ENCODE results near the gene PTPRF. TPM values are rescaled to one million over a fixed set of nuclear protein-coding genes. Genes with fewer than 3 reads are reported as not detected.

Gene PTPRF
- total and polyA plus RNA-seq, 3 experiments from 2014 or later: 0.39 to 0.47 TPM; not detected in 1

GRCh38 chr1:43520100-43520778 lies 10.4 kb upstream of the PTPRF start:
- no peak overlapping the region for H3K27ac Mint-ChIP-seq
- Histone ChIP-seq H3K36me3 (ENCODE audit: insufficient read depth, low read length) (no peaks in the 10 kb centered on the region), H3K4me1 (ENCODE audit: insufficient read depth, low read length) (no peaks in the 10 kb centered on the region), H3K4me3 (ENCODE audit: low read length) (no peak overlapping the region), H3K27ac (ENCODE audit: low read depth, low read length) (no peak overlapping the region), H3K9me3 (ENCODE audit: low read length) (no peaks in the 10 kb centered on the region), H3K27me3 (ENCODE audit: insufficient read depth, low read length, poor library complexity, severe bottlenecking) (peaks cover 29% of the 10 kb centered on the region)
- H3K9me3 Mint-ChIP-seq: no peaks in the 10 kb centered on the region
- no peaks in the 10 kb centered on the region for H3K4me1 Mint-ChIP-seq
- ChIA-PET POLR2A (interaction anchor here (0.5 kb wide), 1 partner anchor 571 kb away, joined by 4 read pairs; no protein-coding TSS in a partner anchor), CTCF (interaction anchor here (0.8 to 2.0 kb wide), 3 partner anchors 9 to 415 kb away, joined by 3 to 5 read pairs (median 4); no protein-coding TSS in a partner anchor)
- DNase-seq: no peak
- H3K27me3 Mint-ChIP-seq: peaks cover 27 to 69% of the 10 kb centered on the region in 2 donors
- no peak overlapping the region for H3K4me3 Mint-ChIP-seq
- no peaks in the 10 kb centered on the region for H3K36me3 Mint-ChIP-seq

DNA sequence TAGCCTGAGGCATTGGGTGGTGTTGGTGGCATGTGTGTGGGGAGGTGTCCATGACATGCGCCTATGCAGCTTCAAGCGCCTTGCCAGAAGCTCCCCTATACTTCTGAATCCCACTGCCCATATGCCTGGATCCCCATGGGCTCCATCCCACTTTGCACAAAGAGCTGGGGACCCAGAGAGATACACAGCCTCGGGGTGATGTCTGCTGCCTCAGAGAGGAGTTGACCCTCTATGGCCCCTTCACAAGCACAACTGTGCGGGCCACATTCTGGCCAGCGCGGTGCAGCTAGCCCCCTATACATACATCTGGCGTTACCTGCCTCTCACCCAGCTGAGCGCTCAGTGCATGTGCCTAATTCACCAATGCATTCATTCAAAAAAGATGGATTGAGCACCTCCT lies 9.6 kb upstream of the PTPRF start:
- Mint-ChIP-seq H3K36me3 (no peaks in the 10 kb centered on the region), H3K27ac (no peak overlapping the region), H3K4me3 (no peak overlapping the region), H3K4me1 (no peaks in the 10 kb centered on the region), H3K27me3 (peaks cover 27 to 70% of the 10 kb centered on the region in 2 donors), H3K9me3 (no peaks in the 10 kb centered on the region)
- Histone ChIP-seq H3K4me3 (ENCODE audit: low read length) (no peak overlapping the region), H3K27ac (ENCODE audit: low read depth, low read length) (no peak overlapping the region), H3K27me3 (ENCODE audit: insufficient read depth, low read length, poor library complexity, severe bottlenecking) (peaks cover 29% of the 10 kb centered on the region), H3K9me3 (ENCODE audit: low read length) (no peaks in the 10 kb centered on the region), H3K36me3 (ENCODE audit: insufficient read depth, low read length) (no peaks in the 10 kb centered on the region), H3K4me1 (ENCODE audit: insufficient read depth, low read length) (no peaks in the 10 kb centered on the region)
- DNase-seq: no peak
- ChIA-PET CTCF (interaction anchor here (0.8 to 2.0 kb wide), 3 partner anchors 8 to 414 kb away, joined by 3 to 5 read pairs (median 4); no protein-coding TSS in a partner anchor), POLR2A (no interaction called here)

GRCh38 chr1:43521756-43522155 lies 8.9 kb upstream of the PTPRF start:
- CTCF ChIA-PET: no interaction called here
- no peak for DNase-seq

DNA sequence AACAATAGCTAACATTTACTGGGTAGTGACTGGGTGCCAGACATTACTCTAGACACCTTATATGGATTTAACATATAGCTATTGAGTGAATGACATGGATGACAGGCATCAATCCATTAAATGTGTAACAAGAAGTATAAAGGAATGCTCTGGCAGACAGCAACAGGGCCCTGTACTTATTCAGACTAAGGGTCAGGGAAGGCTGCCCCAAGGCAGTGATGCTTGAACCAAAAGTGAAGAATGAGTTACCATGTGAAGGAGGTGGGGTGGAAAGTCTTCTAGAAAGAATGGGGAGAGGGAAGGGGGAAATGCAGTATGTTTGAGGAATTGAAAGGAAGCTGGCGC lies 8.3 kb upstream of the PTPRF start:
- peaks cover 29% of the 10 kb centered on the region for H3K27me3 ChIP-seq (ENCODE audit: insufficient read depth, low read length, poor library complexity, severe bottlenecking)
- Mint-ChIP-seq H3K27me3 (peaks cover 27 to 69% of the 10 kb centered on the region in 2 donors), H3K4me1 (no peaks in the 10 kb centered on the region), H3K9me3 (no peaks in the 10 kb centered on the region), H3K4me3 (no peak overlapping the region), H3K27ac (no peak overlapping the region), H3K36me3 (no peaks in the 10 kb centered on the region)
- H3K4me3 ChIP-seq (ENCODE audit: low read length): no peak overlapping the region
- H3K27ac ChIP-seq (ENCODE audit: low read depth, low read length): no peak overlapping the region
- no peak for DNase-seq
- ChIA-PET CTCF (no interaction called here), POLR2A (no interaction called here)
- H3K36me3 ChIP-seq (ENCODE audit: insufficient read depth, low read length): no peaks in the 10 kb centered on the region
- H3K4me1 ChIP-seq (ENCODE audit: insufficient read depth, low read length): no peaks in the 10 kb centered on the region
- no peaks in the 10 kb centered on the region for H3K9me3 ChIP-seq (ENCODE audit: low read length)

More at GRCh38 chr1:43521756-43522155, 8.9 kb upstream of the PTPRF start:
- POLR2A ChIA-PET: no interaction called here
- H3K27ac ChIP-seq (ENCODE audit: low read depth, low read length): no peak overlapping the region
- H3K27ac Mint-ChIP-seq: no peak overlapping the region
- H3K4me3 Mint-ChIP-seq: no peak overlapping the region
- H3K4me3 ChIP-seq (ENCODE audit: low read length): no peak overlapping the region
- H3K27me3 Mint-ChIP-seq: peaks cover 27 to 70% of the 10 kb centered on the region in 2 donors
- no peaks in the 10 kb centered on the region for H3K4me1 ChIP-seq (ENCODE audit: insufficient read depth, low read length)
- no peaks in the 10 kb centered on the region for H3K9me3 ChIP-seq (ENCODE audit: low read length)
- H3K27me3 ChIP-seq (ENCODE audit: insufficient read depth, low read length, poor library complexity, severe bottlenecking): peaks cover 29% of the 10 kb centered on the region
- no peaks in the 10 kb centered on the region for H3K9me3 Mint-ChIP-seq
- no peaks in the 10 kb centered on the region for H3K4me1 Mint-ChIP-seq
- H3K36me3 Mint-ChIP-seq: no peaks in the 10 kb centered on the region
- no peaks in the 10 kb centered on the region for H3K36me3 ChIP-seq (ENCODE audit: insufficient read depth, low read length)

DNA sequence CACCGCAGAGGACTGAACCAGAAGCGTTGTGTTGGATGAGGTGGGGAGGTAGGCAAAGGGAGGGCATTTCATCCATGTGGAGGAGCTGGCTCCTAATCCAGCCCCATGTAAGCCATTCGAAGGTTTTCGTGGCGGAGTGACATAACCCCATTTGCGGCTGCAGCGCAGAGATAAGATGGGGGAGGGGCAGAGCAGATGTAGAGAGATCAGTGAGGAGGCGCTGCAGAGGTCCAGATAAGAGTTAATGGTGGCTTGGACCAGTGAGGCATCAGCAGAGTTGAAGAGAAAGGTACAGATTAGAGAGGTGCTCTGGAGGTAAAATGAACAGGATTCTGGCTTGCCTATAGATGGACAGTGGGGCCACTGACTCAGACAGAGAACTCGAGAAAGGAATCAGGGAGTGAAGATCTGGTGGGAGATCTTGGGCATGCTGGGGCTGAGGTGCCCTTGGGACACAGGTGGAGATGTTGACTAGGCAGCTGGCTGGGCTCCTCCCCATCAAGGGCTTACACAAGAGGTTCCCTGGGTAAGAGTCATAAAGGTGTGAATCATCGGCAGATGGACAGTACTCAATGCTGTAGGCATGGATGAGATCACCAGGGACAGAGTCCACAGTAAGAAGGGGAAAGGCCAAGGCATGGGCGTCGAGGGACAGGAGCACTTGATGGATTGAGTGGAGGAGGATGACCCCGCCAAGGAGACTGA lies 7.8 kb upstream of the PTPRF start:
- no peaks in the 10 kb centered on the region for H3K4me1 ChIP-seq (ENCODE audit: insufficient read depth, low read length)
- H3K27me3 Mint-ChIP-seq: peaks cover 26 to 74% of the 10 kb centered on the region in 2 donors
- H3K4me3 Mint-ChIP-seq: no peak overlapping the region
- no peaks in the 10 kb centered on the region for H3K4me1 Mint-ChIP-seq
- H3K27me3 ChIP-seq (ENCODE audit: insufficient read depth, low read length, poor library complexity, severe bottlenecking): peaks cover 29% of the 10 kb centered on the region
- peak overlapping the region in 2 of 8 donors; percentile 58 to 84 for H3K27ac Mint-ChIP-seq
- POLR2A ChIA-PET: no interaction called here
- CTCF ChIA-PET: no interaction called here
- H3K4me3 ChIP-seq (ENCODE audit: low read length): no peak overlapping the region
- H3K9me3 Mint-ChIP-seq: no peaks in the 10 kb centered on the region
- H3K27ac ChIP-seq (ENCODE audit: low read depth, low read length): no peak overlapping the region
- no peak for DNase-seq
- H3K36me3 Mint-ChIP-seq: no peaks in the 10 kb centered on the region
- no peaks in the 10 kb centered on the region for H3K9me3 ChIP-seq (ENCODE audit: low read length)
- no peaks in the 10 kb centered on the region for H3K36me3 ChIP-seq (ENCODE audit: insufficient read depth, low read length)

GRCh38 chr1:43524804-43525203 lies 5.9 kb upstream of the PTPRF start:
- H3K4me3 ChIP-seq (ENCODE audit: low read length): no peak overlapping the region
- POLR2A ChIA-PET: no interaction called here
- H3K27ac ChIP-seq (ENCODE audit: low read depth, low read length): no peak overlapping the region
- peaks cover 26 to 73% of the 10 kb centered on the region in 2 donors for H3K27me3 Mint-ChIP-seq
- CTCF ChIA-PET: interaction anchor here (1.5 to 6.7 kb wide), 2 partner anchors 410 to 424 kb away, joined by 3 to 35 read pairs; no protein-coding TSS in a partner anchor
- peaks cover 7 to 8% (median 7%) of the 10 kb centered on the region in 3 donors for H3K4me1 Mint-ChIP-seq
- DNase-seq: no peak
- H3K9me3 ChIP-seq (ENCODE audit: low read length): no peaks in the 10 kb centered on the region
- H3K36me3 ChIP-seq (ENCODE audit: insufficient read depth, low read length): no peaks in the 10 kb centered on the region
- no peak overlapping the region for H3K27ac Mint-ChIP-seq
- H3K36me3 Mint-ChIP-seq: no peaks in the 10 kb centered on the region
- peaks cover 4% of the 10 kb centered on the region for H3K4me1 ChIP-seq (ENCODE audit: insufficient read depth, low read length)
- peaks cover 23% of the 10 kb centered on the region for H3K27me3 ChIP-seq (ENCODE audit: insufficient read depth, low read length, poor library complexity, severe bottlenecking)
- H3K9me3 Mint-ChIP-seq: no peaks in the 10 kb centered on the region
- no peak overlapping the region for H3K4me3 Mint-ChIP-seq

- H3K36me3 Mint-ChIP-seq: no peaks in the 10 kb centered on the region
- ChIA-PET POLR2A (no interaction called here), CTCF (interaction anchor here (1.5 to 6.7 kb wide), 3 partner anchors 409 to 522 kb away, joined by 3 to 35 read pairs (median 8); no protein-coding TSS in a partner anchor)
- Histone ChIP-seq H3K4me3 (ENCODE audit: low read length) (no peak overlapping the region), H3K4me1 (ENCODE audit: insufficient read depth, low read length) (peaks cover 10% of the 10 kb centered on the region), H3K9me3 (ENCODE audit: low read length) (no peaks in the 10 kb centered on the region), H3K36me3 (ENCODE audit: insufficient read depth, low read length) (no peaks in the 10 kb centered on the region), H3K27ac (ENCODE audit: low read depth, low read length) (no peak overlapping the region), H3K27me3 (ENCODE audit: insufficient read depth, low read length, poor library complexity, severe bottlenecking) (peaks cover 20% of the 10 kb centered on the region)
- H3K4me3 Mint-ChIP-seq: no peak overlapping the region
- no peak for DNase-seq
- H3K27ac Mint-ChIP-seq: no peak overlapping the region
- H3K4me1 Mint-ChIP-seq: peaks cover 15 to 16% (median 15%) of the 10 kb centered on the region in 3 donors
- no peaks in the 10 kb centered on the region for H3K9me3 Mint-ChIP-seq
- H3K27me3 Mint-ChIP-seq: peaks cover 24 to 70% of the 10 kb centered on the region in 2 donors
Measured at GRCh38 chr1:43526002-43526401, 4.7 kb upstream of the PTPRF start.
